K562 (cell line): ENCODE measurements around the gene TNFAIP8L1. TPM values are rescaled to one million over a fixed set of nuclear protein-coding genes. Genes with fewer than 3 reads are reported as not detected.

ENCODE experiments used
- ATAC-seq: fragments of 200-7000 bp; cut with Tn5 transposase; 3 replicates; pipeline ENCODE4 v1.9.1; 2020; ENCODE audit warnings: moderate library complexity
- BruUV-seq: library from RNA; stranded (reverse); fragments of 400-500 nt; replicated peaks from 2 replicates; lab custom pipeline; 2021; lab: Mats Ljungman, UMichigan
- CTCF ChIA-PET: fragments of 300-600 bp; formaldehyde crosslinking; extraction: SDS; loops from one replicate; lab custom pipeline; 2021; ENCODE audit warnings: low intra/inter-chr PET ratio; lab: Yijun Ruan, JAX
- POLR2A ChIA-PET: fragments of 300-600, 350-650 bp; sonication (Branson Sonifier 250); formaldehyde crosslinking; extraction: SDS; loops from one replicate; lab custom pipeline; 2021; ENCODE audit warnings: antibody characterized with exemption, inconsistent platforms; lab: Yijun Ruan, JAX
- DNase-seq, 4 experiments: peaks; one replicate each; pipeline versions ENCODE4 v3.0.0 to v3.0.0-alpha.2; 2011 to 2018; ENCODE audit warnings: low spot score in 3 of 4, mixed read lengths in 3 of 4; ENCODE audit errors: extremely low read depth in 1 of 4
- FAIRE-seq: peaks from 2 replicates; lab custom pipeline; 2011; peaks lifted over from hg19 to GRCh38; lab: Jason Lieb, UNC
- H2AFZ ChIP-seq: 2 replicates; pipeline ENCODE4 v1.6.0; 2011; ENCODE audit warnings: low read depth, low read length, control low read depth, inconsistent platforms
- H3K27ac ChIP-seq: fragments of 200-600 bp; 3 replicates; pipeline ENCODE4 v1.8.0; 2011; ENCODE audit warnings: low read depth, mild to moderate bottlenecking, control low read depth, inconsistent platforms, low read length, moderate library complexity, mixed read lengths; ENCODE audit errors: extremely low read depth
- H3K27me3 ChIP-seq, 2 experiments: fragments of 300-600 bp in 1 of 2; 2 replicates in 1 of 2; 3 replicates in 1 of 2; pipeline versions ENCODE4 v1.6.0 to v1.8.0; 2011; ENCODE audit warnings: inconsistent platforms in 2 of 2, low read length in 2 of 2, mild to moderate bottlenecking in 1 of 2, mixed read lengths in 1 of 2, moderate library complexity in 1 of 2; ENCODE audit not compliant: control insufficient read depth in 2 of 2, insufficient read depth in 2 of 2
- H3K36me3 ChIP-seq: fragments of 300-600 bp; 3 replicates; pipeline ENCODE4 v1.8.0; 2011; ENCODE audit warnings: mild to moderate bottlenecking, low read length, inconsistent platforms; ENCODE audit not compliant: control insufficient read depth, insufficient read depth
- H3K4me1 ChIP-seq, 2 experiments: fragments of 200-600 bp in 1 of 2; replicated peaks in 1 of 2; 2 replicates in 1 of 2; 3 replicates in 1 of 2; pipeline versions ENCODE4 v1.5.1 to v1.8.0; 2011; ENCODE audit warnings: inconsistent platforms in 2 of 2, low read length in 2 of 2, mild to moderate bottlenecking in 1 of 2, mixed read lengths in 1 of 2, moderate library complexity in 1 of 2; ENCODE audit not compliant: control insufficient read depth in 2 of 2, insufficient read depth in 2 of 2
- H3K4me2 ChIP-seq: 2 replicates; pipeline ENCODE4 v1.6.1; 2011; ENCODE audit warnings: low read length, control low read depth, inconsistent platforms, mixed read lengths; ENCODE audit not compliant: insufficient read depth
- H3K4me3 ChIP-seq: fragments of 200-600 bp; sonication (generic), shearing (Covaris generic); 2 replicates; pipeline ENCODE4 v1.5.1; 2016; ENCODE audit warnings: control low read depth, inconsistent platforms
- H3K79me2 ChIP-seq: fragments of 200-600 bp; 3 replicates; pipeline ENCODE4 v1.8.0; 2011; ENCODE audit warnings: low read length, inconsistent platforms; ENCODE audit not compliant: control insufficient read depth, insufficient read depth
- H3K9ac ChIP-seq, 2 experiments: 2 replicates each; pipeline versions ENCODE4 v1.6.0 to v1.6.1; 2011; ENCODE audit warnings: low read depth in 2 of 2, low read length in 2 of 2, control low read depth in 1 of 2, inconsistent platforms in 1 of 2, mild to moderate bottlenecking in 1 of 2, mixed read lengths in 1 of 2; ENCODE audit not compliant: insufficient read depth in 1 of 2
- H3K9me1 ChIP-seq: one replicate; pipeline ENCODE4 v1.6.0; 2011; ENCODE audit warnings: inconsistent platforms, mild to moderate bottlenecking, low read length, moderate library complexity; ENCODE audit not compliant: control insufficient read depth, insufficient read depth
- H3K9me3 ChIP-seq: replicated peaks from 2 replicates; pipeline ENCODE4 v1.5.1; 2011; ENCODE audit warnings: low read depth, low read length, inconsistent platforms; ENCODE audit not compliant: control insufficient read depth, insufficient read depth
- H4K20me1 ChIP-seq: replicated peaks from 2 replicates; pipeline ENCODE4 v1.6.1; 2011; ENCODE audit warnings: low read length, inconsistent platforms, mixed read lengths; ENCODE audit not compliant: control insufficient read depth, insufficient read depth
- KHSRP ChIP-seq: fragments of 450-650 bp; IDR thresholded peaks from 2 replicates; pipeline ENCODE4 v1.6.1; 2017
- LARP7 ChIP-seq: fragments of 450-650 bp; IDR thresholded peaks from 2 replicates; pipeline ENCODE4 v1.6.1; 2016
- NFE2L1 ChIP-seq: fragments of 450-650 bp; IDR thresholded peaks from 2 replicates; pipeline ENCODE4 v1.6.1; 2016; ENCODE audit warnings: missing genetic modification characterization, low read depth, mild to moderate bottlenecking, missing compliant biosample characterization, moderate library complexity, borderline replicate concordance
- NONO ChIP-seq, 2 experiments: fragments of 200-400 bp in 1 of 2; fragments of 450-650 bp in 1 of 2; formaldehyde crosslinking in 1 of 2; IDR thresholded peaks; 2 replicates each; pipeline ENCODE4 v1.6.1; 2017; ENCODE audit warnings: low read depth in 2 of 2, mild to moderate bottlenecking in 2 of 2, moderate library complexity in 2 of 2, low read length in 1 of 2
- RFX7 ChIP-seq: fragments of 250-450 bp; sonication (Bioruptor Pico); IDR thresholded peaks from 2 replicates; pipeline ENCODE4 v1.5.1; 2021; ENCODE audit warnings: mild to moderate bottlenecking
- TAF1 ChIP-seq: IDR thresholded peaks from 2 replicates; pipeline ENCODE4 v1.6.1; 2011; ENCODE audit warnings: mild to moderate bottlenecking, low read length, moderate library complexity; ENCODE audit not compliant: insufficient read depth, control insufficient read depth, severe bottlenecking; ENCODE audit errors: extremely low read depth
- ZKSCAN3 ChIP-seq: fragments of 250-450 bp; sonication (Bioruptor Pico); IDR thresholded peaks from 2 replicates; pipeline ENCODE4 v1.4.0; 2020
- ZNF551 ChIP-seq: fragments of 250-450 bp; sonication (Bioruptor Pico); IDR thresholded peaks from 2 replicates; pipeline ENCODE4 v1.5.0; 2021; ENCODE audit warnings: mild to moderate bottlenecking, moderate library complexity
- ZNF780A ChIP-seq: fragments of 250-450 bp; sonication (Bioruptor Pico); IDR thresholded peaks from 2 replicates; pipeline ENCODE4 v1.5.0; 2021; ENCODE audit warnings: mild to moderate bottlenecking
- WGBS: fragments of 100-300 bp; shearing (Covaris generic); methylation state at CpG from one replicate; pipeline ENCODE4 v1.1.6; 2016; ENCODE audit warnings: low coverage, mixed read lengths; ENCODE audit not compliant: insufficient coverage; ENCODE audit errors: missing lambda C conversion rate; 5-methylcytosine and 5-hydroxymethylcytosine counted together
- in situ Hi-C: fragments of 300-500 bp; cut with MboI; formaldehyde crosslinking; loops from 4 replicates; pipeline ENCODE4 v1.15.0; 2018; ENCODE audit warnings: inconsistent platforms, mixed read lengths
- intact Hi-C: fragments of 100-400 bp; cut with micrococcal nuclease; formaldehyde crosslinking; loops from 2 replicates; pipeline ENCODE4 v1.14.2; 2022
- polyA plus RNA-seq, 8 experiments: library from polyadenylated mRNA; depleted of rRNA in 4 of 8; stranded (reverse) in 5 of 8; unstranded in 3 of 8; fragments of >200 nt; fragmentation: Nextera tagmentation in 2 of 8; fragmentation: Illumina TruSeq in 1 of 8; extraction: Ambion mirVana in 2 of 8; extraction: Trizol in 1 of 8; gene quantifications; 2 replicates each; pipeline versions ENCODE4 v1.2.1 to v1.2.3, GENCODE V29; 2011 to 2014; ENCODE audit warnings: inconsistent platforms in 1 of 8, missing spikeins in 1 of 8
- total RNA-seq, 7 experiments: library from RNA; depleted of rRNA in 6 of 7; stranded (reverse); fragments of >200 nt in 6 of 7; fragmentation: Illumina TruSeq in 2 of 7; extraction: Trizol in 2 of 7; gene quantifications; 2 replicates each; pipeline versions ENCODE4 v1.2.1 to v1.2.3, GENCODE V29; 2011 to 2021; ENCODE audit warnings: low replicate concordance in 1 of 7
- TF ChIP-seq, protein P1 (sequence below), 2 experiments: fragments of 450-650 bp in 1 of 2; sonication (generic) in 1 of 2; formaldehyde crosslinking; conservative IDR thresholded peaks; 2 replicates each; pipeline versions ENCODE4 v1.4.0 to v1.8.1; 2020 to 2022; ENCODE audit warnings: mild to moderate bottlenecking in 1 of 2, missing genetic modification reagents in 1 of 2
- TF ChIP-seq, protein P2 (sequence below): sonication (generic); formaldehyde crosslinking; IDR thresholded peaks from 2 replicates; pipeline ENCODE4 v1.9.0; 2022; ENCODE audit warnings: mild to moderate bottlenecking, missing genetic modification reagents
- TF ChIP-seq, protein P3 (sequence below): sonication (generic); formaldehyde crosslinking; IDR thresholded peaks from 2 replicates; pipeline ENCODE4 v1.8.0; 2023; ENCODE audit warnings: missing genetic modification reagents, mild to moderate bottlenecking, borderline replicate concordance

The TNFAIP8L1 gene
- total and polyA plus RNA-seq, 9 of the 15 experiments (the other 6 are each of a cell fraction or from before 2014, with no cell fraction given): 0.69 to 9.3 (median 4.9) TPM

DNA sequence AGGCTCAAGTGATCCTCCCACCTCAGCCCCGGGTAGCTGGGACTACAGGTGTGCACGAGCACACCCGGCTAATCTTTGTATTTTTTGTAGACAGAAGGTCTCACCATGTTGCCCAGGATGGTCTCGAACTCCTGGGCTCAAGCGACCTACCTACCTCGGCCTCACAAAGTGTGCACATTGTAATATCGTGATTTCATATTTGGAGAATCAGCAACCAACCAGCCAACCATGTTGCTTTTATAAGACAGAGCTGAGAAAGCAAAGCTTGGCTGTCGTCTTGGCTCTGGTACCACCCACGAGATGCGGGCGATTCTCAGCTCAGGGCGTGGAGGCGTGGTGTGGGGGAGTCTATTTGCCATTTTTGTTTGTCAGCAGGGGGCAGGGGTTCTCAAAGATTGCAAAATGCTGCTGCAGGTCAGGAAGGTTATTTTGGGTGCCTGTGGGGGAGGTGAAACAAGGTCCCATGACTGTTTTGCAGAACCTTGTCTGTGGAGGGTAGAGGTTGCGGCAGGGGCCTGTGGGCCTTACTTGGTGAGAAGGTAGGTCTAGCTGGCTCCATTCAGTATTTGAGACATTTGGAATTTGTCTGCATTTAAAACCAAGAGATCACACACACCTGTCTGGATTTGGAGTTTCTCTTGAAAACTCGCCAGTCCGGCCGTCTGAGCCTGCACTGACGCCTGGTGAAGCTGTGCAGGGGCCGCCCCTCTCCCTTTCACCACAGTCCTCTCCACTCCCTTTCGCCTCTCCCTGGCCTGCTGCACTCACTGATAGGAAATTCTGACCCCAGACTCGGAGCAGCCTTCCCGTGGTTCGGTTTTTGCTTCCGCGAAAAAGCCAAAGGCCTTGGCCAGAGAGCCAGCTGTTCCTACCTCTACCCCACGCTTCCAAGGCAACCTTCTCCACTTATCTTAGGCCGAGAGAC is 15.4 kb downstream of the TNFAIP8L1 start:
- Histone ChIP-seq H3K9ac (peak overlapping the region in 1 of 2 experiments; percentile 70; a peak in 2 of 4 replicates), H3K9me1 (peaks cover 3% of the 10 kb centered on the region), H3K4me1 (peaks cover 11 to 17% of the 10 kb centered on the region in 2 experiments; a peak in 3 of 5 replicates), H3K27ac (0 out of 3 replicates have a peak overlapping the region, but pooled peaks have one; percentile 3), H3K4me2 (no peak overlapping the region), H4K20me1 (no peaks in the 10 kb centered on the region; the same call in 1 of the 2 replicates), H3K27me3 (no peaks in the 10 kb centered on the region), H2AFZ (no peak overlapping the region), H3K9me3 (no peaks in the 10 kb centered on the region), H3K79me2 (no peaks in the 10 kb centered on the region), H3K4me3 (no peak overlapping the region), H3K36me3 (peaks cover 59% of the 10 kb centered on the region)
- POLR2A ChIA-PET: interaction anchor here (0.6 to 2.1 kb wide), 7 partner anchors 11 to 488 kb away, joined by 3 to 5 read pairs (median 3); no protein-coding TSS in a partner anchor
- TSS peak; percentile 66 for BruUV-seq
- ATAC-seq: peak; percentile 61
- CTCF ChIA-PET: interaction anchor here (0.6 kb wide), 1 partner anchor 375 kb away, joined by 3 read pairs; no protein-coding TSS in a partner anchor
- peak; percentile 87 for FAIRE-seq
- intact Hi-C loops: no loop called here
- peak in 3 of 4 experiments; percentile 30 to 51 (median 50) for DNase-seq
- in situ Hi-C loops: no loop called here
- 59% methylated on average over 25 of the region's 27 CpGs for WGBS
- no peak for TF ChIP-seq RFX7
- TF ChIP-seq KHSRP: no peak
- TF ChIP-seq NONO (IDR thresholded peaks at IDR 0.05; ENCODE audit: low read depth in 2 of 2, low read length in 1 of 2): no peak
- TF ChIP-seq ZNF780A: no peak
- TF ChIP-seq LARP7: no peak
- no peak for TF ChIP-seq TAF1
- no peak for TF ChIP-seq ZKSCAN3
- TF ChIP-seq, protein P1, sequence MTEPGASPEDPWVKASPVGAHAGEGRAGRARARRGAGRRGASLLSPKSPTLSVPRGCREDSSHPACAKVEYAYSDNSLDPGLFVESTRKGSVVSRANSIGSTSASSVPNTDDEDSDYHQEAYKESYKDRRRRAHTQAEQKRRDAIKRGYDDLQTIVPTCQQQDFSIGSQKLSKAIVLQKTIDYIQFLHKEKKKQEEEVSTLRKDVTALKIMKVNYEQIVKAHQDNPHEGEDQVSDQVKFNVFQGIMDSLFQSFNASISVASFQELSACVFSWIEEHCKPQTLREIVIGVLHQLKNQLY (CRISPR knock-in tag; conservative IDR thresholded peaks at IDR 0.05): no peak
- TF ChIP-seq NFE2L1 (tag): no peak
- no peak for TF ChIP-seq ZNF551
- TF ChIP-seq, protein P2, sequence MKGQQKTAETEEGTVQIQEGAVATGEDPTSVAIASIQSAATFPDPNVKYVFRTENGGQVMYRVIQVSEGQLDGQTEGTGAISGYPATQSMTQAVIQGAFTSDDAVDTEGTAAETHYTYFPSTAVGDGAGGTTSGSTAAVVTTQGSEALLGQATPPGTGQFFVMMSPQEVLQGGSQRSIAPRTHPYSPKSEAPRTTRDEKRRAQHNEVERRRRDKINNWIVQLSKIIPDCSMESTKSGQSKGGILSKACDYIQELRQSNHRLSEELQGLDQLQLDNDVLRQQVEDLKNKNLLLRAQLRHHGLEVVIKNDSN (CRISPR knock-in tag): no peak
- TF ChIP-seq, protein P3, sequence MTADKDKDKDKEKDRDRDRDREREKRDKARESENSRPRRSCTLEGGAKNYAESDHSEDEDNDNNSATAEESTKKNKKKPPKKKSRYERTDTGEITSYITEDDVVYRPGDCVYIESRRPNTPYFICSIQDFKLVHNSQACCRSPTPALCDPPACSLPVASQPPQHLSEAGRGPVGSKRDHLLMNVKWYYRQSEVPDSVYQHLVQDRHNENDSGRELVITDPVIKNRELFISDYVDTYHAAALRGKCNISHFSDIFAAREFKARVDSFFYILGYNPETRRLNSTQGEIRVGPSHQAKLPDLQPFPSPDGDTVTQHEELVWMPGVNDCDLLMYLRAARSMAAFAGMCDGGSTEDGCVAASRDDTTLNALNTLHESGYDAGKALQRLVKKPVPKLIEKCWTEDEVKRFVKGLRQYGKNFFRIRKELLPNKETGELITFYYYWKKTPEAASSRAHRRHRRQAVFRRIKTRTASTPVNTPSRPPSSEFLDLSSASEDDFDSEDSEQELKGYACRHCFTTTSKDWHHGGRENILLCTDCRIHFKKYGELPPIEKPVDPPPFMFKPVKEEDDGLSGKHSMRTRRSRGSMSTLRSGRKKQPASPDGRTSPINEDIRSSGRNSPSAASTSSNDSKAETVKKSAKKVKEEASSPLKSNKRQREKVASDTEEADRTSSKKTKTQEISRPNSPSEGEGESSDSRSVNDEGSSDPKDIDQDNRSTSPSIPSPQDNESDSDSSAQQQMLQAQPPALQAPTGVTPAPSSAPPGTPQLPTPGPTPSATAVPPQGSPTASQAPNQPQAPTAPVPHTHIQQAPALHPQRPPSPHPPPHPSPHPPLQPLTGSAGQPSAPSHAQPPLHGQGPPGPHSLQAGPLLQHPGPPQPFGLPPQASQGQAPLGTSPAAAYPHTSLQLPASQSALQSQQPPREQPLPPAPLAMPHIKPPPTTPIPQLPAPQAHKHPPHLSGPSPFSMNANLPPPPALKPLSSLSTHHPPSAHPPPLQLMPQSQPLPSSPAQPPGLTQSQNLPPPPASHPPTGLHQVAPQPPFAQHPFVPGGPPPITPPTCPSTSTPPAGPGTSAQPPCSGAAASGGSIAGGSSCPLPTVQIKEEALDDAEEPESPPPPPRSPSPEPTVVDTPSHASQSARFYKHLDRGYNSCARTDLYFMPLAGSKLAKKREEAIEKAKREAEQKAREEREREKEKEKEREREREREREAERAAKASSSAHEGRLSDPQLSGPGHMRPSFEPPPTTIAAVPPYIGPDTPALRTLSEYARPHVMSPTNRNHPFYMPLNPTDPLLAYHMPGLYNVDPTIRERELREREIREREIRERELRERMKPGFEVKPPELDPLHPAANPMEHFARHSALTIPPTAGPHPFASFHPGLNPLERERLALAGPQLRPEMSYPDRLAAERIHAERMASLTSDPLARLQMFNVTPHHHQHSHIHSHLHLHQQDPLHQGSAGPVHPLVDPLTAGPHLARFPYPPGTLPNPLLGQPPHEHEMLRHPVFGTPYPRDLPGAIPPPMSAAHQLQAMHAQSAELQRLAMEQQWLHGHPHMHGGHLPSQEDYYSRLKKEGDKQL (CRISPR knock-in tag): no peak
